ENCODE data around the gene CCBE1. TPM values are rescaled to one million over a fixed set of nuclear protein-coding genes. Genes with fewer than 3 reads are reported as not detected.
A peak's percentile ranks its signal among the peaks of the same experiment; 100 is the strongest.

CCBE1 gene
- total RNA-seq, 4 donors from 2014 or later, result 2.2 to 7.7 (median 4.1) TPM

- ATAC-seq, result peak; percentile 33
- no peaks in the 10 kb centered on the region for H3K9me3 ChIP-seq
- no peaks in the 10 kb centered on the region for H3K27me3 ChIP-seq
- WGBS, 2 donors (ENCODE audit: low coverage in 1 of 2), result 30 to 38% methylated on average over 1 of the region's 1 CpG
- H3K36me3 ChIP-seq, result no peaks in the 10 kb centered on the region
- H3K27ac ChIP-seq, result no peak overlapping the region
- H3K4me3 ChIP-seq, result no peak overlapping the region
- TF ChIP-seq EP300 (IDR thresholded peaks at IDR 0.05) (no peak), POLR2A (IDR thresholded peaks at IDR 0.05) (no peak), POLR2AphosphoS5 (IDR thresholded peaks at IDR 0.05) (no peak)
- TF ChIP-seq, protein P1, sequence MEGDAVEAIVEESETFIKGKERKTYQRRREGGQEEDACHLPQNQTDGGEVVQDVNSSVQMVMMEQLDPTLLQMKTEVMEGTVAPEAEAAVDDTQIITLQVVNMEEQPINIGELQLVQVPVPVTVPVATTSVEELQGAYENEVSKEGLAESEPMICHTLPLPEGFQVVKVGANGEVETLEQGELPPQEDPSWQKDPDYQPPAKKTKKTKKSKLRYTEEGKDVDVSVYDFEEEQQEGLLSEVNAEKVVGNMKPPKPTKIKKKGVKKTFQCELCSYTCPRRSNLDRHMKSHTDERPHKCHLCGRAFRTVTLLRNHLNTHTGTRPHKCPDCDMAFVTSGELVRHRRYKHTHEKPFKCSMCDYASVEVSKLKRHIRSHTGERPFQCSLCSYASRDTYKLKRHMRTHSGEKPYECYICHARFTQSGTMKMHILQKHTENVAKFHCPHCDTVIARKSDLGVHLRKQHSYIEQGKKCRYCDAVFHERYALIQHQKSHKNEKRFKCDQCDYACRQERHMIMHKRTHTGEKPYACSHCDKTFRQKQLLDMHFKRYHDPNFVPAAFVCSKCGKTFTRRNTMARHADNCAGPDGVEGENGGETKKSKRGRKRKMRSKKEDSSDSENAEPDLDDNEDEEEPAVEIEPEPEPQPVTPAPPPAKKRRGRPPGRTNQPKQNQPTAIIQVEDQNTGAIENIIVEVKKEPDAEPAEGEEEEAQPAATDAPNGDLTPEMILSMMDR (IDR thresholded peaks at IDR 0.05), result no peak
- peaks cover 0 to 10% (median 0%) of the 10 kb centered on the region in 3 donors for H3K4me1 ChIP-seq
These were observed 84.8 kb downstream of the CCBE1 start for GRCh38 chr18:59612381-59612780.

GRCh38 chr18:59610546-59611140 lies 86.6 kb downstream of the CCBE1 start:
- H3K27ac ChIP-seq, result no peak overlapping the region
- no peak overlapping the region for H3K4me3 ChIP-seq
- H3K27me3 ChIP-seq, result no peaks in the 10 kb centered on the region
- no peak for ATAC-seq
- H3K4me1 ChIP-seq, result peaks cover 0 to 10% (median 0%) of the 10 kb centered on the region in 3 donors
- WGBS, 2 donors (ENCODE audit: low coverage in 1 of 2), result 96% methylated on average over 3 of the region's 5 CpGs; no CpG with 5 or more reads in 1 of the 2 donors
- no peaks in the 10 kb centered on the region for H3K36me3 ChIP-seq
- no peaks in the 10 kb centered on the region for H3K9me3 ChIP-seq
- TF ChIP-seq POLR2AphosphoS5 (IDR thresholded peaks at IDR 0.05), result no peak
- no peak for TF ChIP-seq POLR2A (IDR thresholded peaks at IDR 0.05)
- TF ChIP-seq, protein P1 (IDR thresholded peaks at IDR 0.05), result no peak
- no peak for TF ChIP-seq EP300 (IDR thresholded peaks at IDR 0.05)

DNA sequence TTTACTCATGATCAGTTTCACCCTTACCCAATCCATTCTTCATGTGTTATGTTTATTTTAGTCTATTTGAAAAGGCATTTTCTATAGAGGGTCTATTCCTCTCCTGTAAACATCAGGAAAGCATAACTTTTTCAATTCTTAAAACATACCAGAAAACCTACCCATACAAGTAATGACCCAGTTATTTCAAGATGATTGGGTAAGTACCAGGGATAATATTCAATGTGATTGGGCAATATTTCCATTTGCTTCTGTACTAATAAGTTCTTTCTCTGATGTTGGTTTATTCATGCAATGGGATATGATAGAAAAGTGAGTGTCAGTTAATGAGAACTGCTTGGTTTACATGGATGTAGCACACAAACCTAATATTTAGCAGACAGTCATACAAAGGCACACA lies 87.6 kb downstream of the CCBE1 start:
- Histone ChIP-seq H3K27me3 (no peaks in the 10 kb centered on the region), H3K4me3 (no peak overlapping the region), H3K27ac (no peak overlapping the region), H3K4me1 (peaks cover 0 to 10% (median 0%) of the 10 kb centered on the region in 3 donors), H3K36me3 (no peaks in the 10 kb centered on the region), H3K9me3 (no peaks in the 10 kb centered on the region)
- TF ChIP-seq, protein P1 (IDR thresholded peaks at IDR 0.05), result no peak
- TF ChIP-seq POLR2A (IDR thresholded peaks at IDR 0.05), result no peak
- ATAC-seq, result no peak

GRCh38 chr18:59607471-59607870 lies 89.8 kb downstream of the CCBE1 start:
- no peak for ATAC-seq
- TF ChIP-seq, protein P1 (IDR thresholded peaks at IDR 0.05), result no peak
- TF ChIP-seq POLR2AphosphoS5 (IDR thresholded peaks at IDR 0.05), result no peak
- no peak for TF ChIP-seq EP300 (IDR thresholded peaks at IDR 0.05)
- TF ChIP-seq POLR2A (IDR thresholded peaks at IDR 0.05), result no peak
- WGBS, 2 donors (ENCODE audit: low coverage in 1 of 2), result 90 to 92% methylated on average over 5 to 7 of the region's 7 CpGs

DNA sequence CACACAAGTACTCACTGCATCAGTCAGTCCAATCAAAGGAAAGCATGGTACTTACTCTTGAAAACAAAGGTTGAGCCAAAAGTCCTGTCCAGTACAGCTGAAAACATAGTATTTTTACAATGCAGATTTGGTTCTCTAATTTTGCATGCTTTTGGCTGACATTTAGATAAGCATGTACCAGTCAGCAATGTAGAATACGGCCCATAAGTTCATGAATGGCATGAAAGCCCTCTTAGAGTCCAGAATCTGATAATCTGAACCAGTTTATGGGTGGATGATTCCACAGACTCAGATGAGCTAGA lies 90.2 kb downstream of the CCBE1 start:
- no peak overlapping the region for H3K4me3 ChIP-seq
- 93 to 100% methylated on average over 1 of the region's 1 CpG for WGBS, 2 donors (ENCODE audit: low coverage in 1 of 2)
- no peak for ATAC-seq
- no peaks in the 10 kb centered on the region for H3K36me3 ChIP-seq
- TF ChIP-seq POLR2A (IDR thresholded peaks at IDR 0.05), result no peak
- no peaks in the 10 kb centered on the region for H3K9me3 ChIP-seq
- H3K4me1 ChIP-seq, result no peaks in the 10 kb centered on the region
- no peaks in the 10 kb centered on the region for H3K27me3 ChIP-seq
- H3K27ac ChIP-seq, result no peak overlapping the region

More at GRCh38 chr18:59607471-59607870, 89.8 kb downstream of the CCBE1 start:
- Histone ChIP-seq H3K4me1 (peaks cover 0 to 3% (median 0%) of the 10 kb centered on the region in 3 donors), H3K27ac (no peak overlapping the region), H3K9me3 (no peaks in the 10 kb centered on the region), H3K4me3 (no peak overlapping the region), H3K27me3 (no peaks in the 10 kb centered on the region), H3K36me3 (no peaks in the 10 kb centered on the region)
